Naive thymus-derived CD4-positive, alpha-beta T cell (primary cell): ENCODE measurements around the gene FLAD1. TPM values are rescaled to one million over a fixed set of nuclear protein-coding genes. Genes with fewer than 3 reads are reported as not detected.
"Not testable (repeated sequence)": the region's sequence is repeated elsewhere in the genome, so short reads cannot be mapped to it uniquely, and the experiment has no call there.

Experiments used
- ATAC-seq: fragments of 150-1000 bp; cut with Tn5 transposase; 2 replicates; pipeline ENCODE4 v1.10.0; 2021; ENCODE audit warnings: mild to moderate bottlenecking, moderate library complexity
- CTCF ChIA-PET: fragments of 350-600 bp; sonication (Branson Sonifier 250); formaldehyde crosslinking; loops from one replicate; lab custom pipeline; 2021; ENCODE audit warnings: antibody characterized with exemption; lab: Charles Lee
- POLR2A ChIA-PET: fragments of 350-600 bp; sonication (Branson Sonifier 250); formaldehyde crosslinking; loops from one replicate; lab custom pipeline; 2021; ENCODE audit warnings: antibody characterized with exemption, inconsistent platforms; lab: Charles Lee
- DNase-seq, 9 donors: peaks; one replicate each; pipeline versions ENCODE4 v3.0.0 to v3.0.0-alpha.2; 2020 to 2022; ENCODE audit warnings: mixed read lengths in 1 of 9
- H3K27ac ChIP-seq: one replicate; pipeline ENCODE4 v1.7.0; 2013; ENCODE audit warnings: mild to moderate bottlenecking, low read depth, low read length, moderate library complexity
- H3K27me3 ChIP-seq, 2 donors: one replicate each; pipeline ENCODE4 v1.7.0; 2013; ENCODE audit warnings: low read length in 2 of 2, mild to moderate bottlenecking in 2 of 2, moderate library complexity in 2 of 2; ENCODE audit not compliant: control insufficient read depth in 2 of 2, insufficient read depth in 2 of 2
- H3K36me3 ChIP-seq, 3 experiments: 1 replicate in 2 of 3; 2 replicates in 1 of 3; pipeline ENCODE4 v1.7.0; 2013; ENCODE audit warnings: low read length in 3 of 3, mild to moderate bottlenecking in 3 of 3, moderate library complexity in 1 of 3; ENCODE audit not compliant: insufficient read depth in 3 of 3, control insufficient read depth in 2 of 3
- H3K4me1 ChIP-seq, 2 donors: one replicate each; pipeline ENCODE4 v1.7.0; 2013; ENCODE audit warnings: low read length in 2 of 2, mild to moderate bottlenecking in 2 of 2, moderate library complexity in 1 of 2; ENCODE audit not compliant: control insufficient read depth in 2 of 2, insufficient read depth in 2 of 2
- H3K4me3 ChIP-seq: 2 replicates; pipeline ENCODE4 v1.7.0; 2013; ENCODE audit warnings: mild to moderate bottlenecking, low read length
- H3K9me3 ChIP-seq, 3 experiments: 1 replicate in 2 of 3; 2 replicates in 1 of 3; pipeline ENCODE4 v1.7.0; 2013; ENCODE audit warnings: low read length in 3 of 3; ENCODE audit not compliant: control insufficient read depth in 2 of 3
- H3K27ac Mint-ChIP-seq, 9 donors: one replicate each; pipeline ENCODE4 v1.8.0; 2020 to 2022; ENCODE audit warnings: mixed read lengths in 9 of 9, mild to moderate bottlenecking in 8 of 9, moderate library complexity in 5 of 9, inconsistent platforms in 2 of 9
- H3K27me3 Mint-ChIP-seq, 5 donors: one replicate each; pipeline ENCODE4 v1.8.0; 2021 to 2022; ENCODE audit warnings: mixed read lengths in 5 of 5, mild to moderate bottlenecking in 1 of 5
- H3K36me3 Mint-ChIP-seq, 5 donors: one replicate each; pipeline ENCODE4 v1.8.0; 2020 to 2022; ENCODE audit warnings: mixed read lengths in 5 of 5, mild to moderate bottlenecking in 3 of 5, inconsistent platforms in 1 of 5
- H3K4me1 Mint-ChIP-seq, 7 donors: one replicate each; pipeline ENCODE4 v1.8.0; 2020 to 2022; ENCODE audit warnings: mixed read lengths in 7 of 7, mild to moderate bottlenecking in 3 of 7, inconsistent platforms in 1 of 7
- H3K4me3 Mint-ChIP-seq, 10 donors: one replicate each; pipeline ENCODE4 v1.8.0; 2020 to 2022; ENCODE audit warnings: mild to moderate bottlenecking in 10 of 10, mixed read lengths in 10 of 10, moderate library complexity in 6 of 10, inconsistent platforms in 2 of 10
- H3K9me3 Mint-ChIP-seq, 11 donors: one replicate each; pipeline ENCODE4 v1.8.0; 2020 to 2022; ENCODE audit warnings: mixed read lengths in 11 of 11, mild to moderate bottlenecking in 4 of 11, inconsistent platforms in 1 of 11, moderate library complexity in 1 of 11
- intact Hi-C, 2 donors: fragments of 100-400 bp; cut with micrococcal nuclease; formaldehyde crosslinking; loops; one replicate each; pipeline ENCODE4 v1.15.1; 2023
- polyA plus RNA-seq, 2 donors: library from polyadenylated mRNA; unstranded; fragments of 300-500 nt; fragmentation: Illumina TruSeq; gene quantifications; one replicate each; pipeline ENCODE4 v1.2.3, GENCODE V29; 2021
- total RNA-seq, 6 experiments: library from RNA in 5 of 6; stranded (reverse) in 5 of 6; gene quantifications; 1 replicate in 5 of 6; 2 replicates in 1 of 6; pipeline ENCODE4 v1.2.3 and lab custom pipeline; 2021 to 2026

FLAD1 gene
- total and polyA plus RNA-seq, 7 experiments from 2014 or later = 24.4 to 50.2 (median 45.8) TPM

DNA sequence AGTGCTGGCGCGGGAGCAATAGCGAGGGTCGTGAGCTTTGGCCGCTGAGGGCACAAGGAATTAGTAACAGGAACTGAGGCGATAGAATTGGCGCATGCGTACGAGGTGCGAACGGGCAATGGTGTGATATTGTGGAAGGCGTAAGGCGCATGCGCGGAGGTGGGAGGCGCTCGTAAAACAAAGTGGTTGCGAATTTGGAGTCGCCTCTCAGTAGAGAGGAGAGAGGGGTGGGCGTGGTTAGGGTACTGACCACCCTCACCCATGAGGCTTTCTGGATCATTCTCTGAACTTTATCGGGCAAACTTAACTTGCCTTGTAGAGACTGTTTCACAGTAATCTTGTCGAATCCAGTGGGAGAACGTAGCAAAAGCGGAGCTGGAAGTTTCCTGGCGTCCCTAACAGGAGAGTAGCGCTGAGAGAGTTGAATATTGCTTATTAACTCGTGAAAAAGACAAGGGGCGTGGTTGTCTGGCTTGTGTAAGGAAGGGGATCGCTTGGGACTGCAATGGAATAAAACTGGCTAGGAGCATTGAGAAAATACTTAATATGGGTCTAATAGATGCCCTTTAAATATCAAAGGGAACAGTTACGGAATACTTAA is 8.2 kb upstream of the FLAD1 start:
- Mint-ChIP-seq H3K27ac (no peak overlapping the region), H3K9me3 (peaks cover 0 to 2% (median 0%) of the 10 kb centered on the region in 11 donors), H3K27me3 (no peaks in the 10 kb centered on the region), H3K4me3 (no peak overlapping the region), H3K36me3 (peaks cover 0 to 18% (median 0%) of the 10 kb centered on the region in 5 donors), H3K4me1 (peaks cover 21 to 36% (median 30%) of the 10 kb centered on the region in 7 donors)
- ChIA-PET CTCF (interaction anchor here (0.9 to 10.5 kb wide), 2 partner anchors 40 to 110 kb away, joined by 4 to 94 read pairs; no protein-coding TSS in a partner anchor), POLR2A (interaction anchor here (0.8 to 11.7 kb wide), 12 partner anchors 9 to 49 kb away, joined by 3 to 160 read pairs (median 6); partner anchors contain the start of genes FLAD1, PBXIP1, PMVK and PYGO2)
- Histone ChIP-seq H3K36me3 (peaks cover 0 to 13% (median 0%) of the 10 kb centered on the region in 3 experiments), H3K27ac (peak overlapping the region; percentile 94), H3K9me3 (no peaks in the 10 kb centered on the region), H3K27me3 (no peaks in the 10 kb centered on the region), H3K4me1 (peaks cover 28 to 35% of the 10 kb centered on the region in 2 donors), H3K4me3 (peak overlapping the region; percentile 82)
- DNase-seq (peak in 8 of 9 donors; percentile 91 to 98 (median 95)), ATAC-seq (peak; percentile 56)
- intact Hi-C loops = loop anchor here (1.0 to 10.0 kb wide), 14 partner anchors 8 to 417 kb away; partner anchors contain the start of genes ADAM15 (in 2 of the 2), FLAD1 (in 2 of the 2), PYGO2 (in 2 of the 2) and UBE2Q1 (in 2 of the 2)

DNA sequence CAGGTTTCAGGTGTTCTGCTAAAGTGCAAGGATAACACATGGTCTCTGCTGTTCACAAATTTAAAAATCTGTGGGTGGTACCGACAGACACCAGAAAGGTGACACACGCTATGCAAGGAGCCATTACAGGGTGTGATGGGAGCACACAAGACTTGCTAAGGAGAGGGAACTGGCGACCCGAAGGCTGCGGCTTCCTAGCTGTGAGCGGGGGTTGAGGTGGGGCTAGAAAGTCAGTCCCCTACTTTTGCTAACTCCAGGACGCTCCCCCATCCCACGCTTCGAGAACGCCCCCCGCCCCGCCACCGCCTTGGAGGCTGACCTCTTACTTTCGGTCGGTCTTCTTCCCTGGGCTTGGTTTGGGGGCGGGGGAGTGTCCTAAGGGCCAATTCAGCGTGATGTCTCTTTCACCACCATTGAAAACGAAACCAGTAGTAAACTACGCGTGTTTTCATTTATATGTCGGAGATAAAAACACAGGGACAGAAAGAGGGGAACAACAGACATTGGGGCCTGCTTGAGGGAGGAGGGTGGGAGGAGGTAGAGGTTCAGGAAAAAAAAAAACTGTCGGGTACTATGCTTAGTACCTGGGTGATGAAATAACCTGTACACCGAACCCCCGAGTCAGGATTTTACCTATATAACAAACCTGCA is 7.6 kb upstream of the FLAD1 start:
- Histone ChIP-seq H3K27me3 (no peaks in the 10 kb centered on the region), H3K9me3 (no peaks in the 10 kb centered on the region), H3K36me3 (peaks cover 0 to 10% (median 0%) of the 10 kb centered on the region in 3 experiments), H3K4me1 (peaks cover 28 to 33% of the 10 kb centered on the region in 2 donors), H3K4me3 (peak overlapping the region; percentile 82), H3K27ac (peak overlapping the region; percentile 94)
- CTCF ChIA-PET = interaction anchor here (0.8 to 10.5 kb wide), 5 partner anchors 18 to 39 kb away, joined by 3 to 94 read pairs (median 3); partner anchors contain the start of gene LENEP
- no peak overlapping the region for H3K4me3 Mint-ChIP-seq
- ATAC-seq (no peak), DNase-seq (peak in 7 of 9 donors; percentile 23 to 75 (median 41))
- H3K27ac Mint-ChIP-seq = no peak overlapping the region
- peaks cover 0 to 20% (median 0%) of the 10 kb centered on the region in 5 donors for H3K36me3 Mint-ChIP-seq
- H3K9me3 Mint-ChIP-seq = peaks cover 0 to 2% (median 0%) of the 10 kb centered on the region in 11 donors
- intact Hi-C loops = loop anchor here (1.0 to 10.0 kb wide), 3 partner anchors 42 to 367 kb away; partner anchors contain the start of genes ADAR (in 1 of the 2) and RUSC1 (in 1 of the 2)
- POLR2A ChIA-PET = interaction anchor here (0.6 to 11.7 kb wide), 10 partner anchors 8 to 44 kb away, joined by 3 to 160 read pairs (median 7); partner anchors contain the start of genes FLAD1, PBXIP1, PMVK and PYGO2
- H3K27me3 Mint-ChIP-seq = no peaks in the 10 kb centered on the region
- peaks cover 21 to 36% (median 30%) of the 10 kb centered on the region in 7 donors for H3K4me1 Mint-ChIP-seq

DNA sequence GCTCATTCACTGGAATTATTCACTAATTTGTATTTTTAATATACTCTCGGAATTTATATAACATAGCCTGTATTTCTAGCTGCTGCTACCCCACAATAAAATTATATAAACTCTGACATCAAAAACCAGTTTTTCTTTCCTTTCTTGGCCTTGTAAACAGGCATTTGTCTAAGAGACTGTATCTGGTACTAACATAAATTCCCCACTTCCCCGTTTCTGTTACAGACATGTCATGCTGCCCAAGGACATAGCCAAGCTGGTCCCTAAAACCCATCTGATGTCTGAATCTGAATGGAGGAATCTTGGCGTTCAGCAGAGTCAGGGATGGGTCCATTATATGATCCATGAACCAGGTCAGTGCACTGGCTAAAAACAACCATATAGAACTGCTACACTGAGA is 5.4 kb upstream of the FLAD1 start:
- POLR2A ChIA-PET = interaction anchor here (0.7 to 11.7 kb wide), 3 partner anchors 17 to 64 kb away, joined by 3 to 160 read pairs (median 37); partner anchors contain the start of genes PBXIP1 and PYGO2
- H3K9me3 Mint-ChIP-seq, DNase-seq, H3K27ac ChIP-seq, H3K36me3 ChIP-seq, H3K27me3 ChIP-seq, H3K27me3 Mint-ChIP-seq, H3K9me3 ChIP-seq, H3K4me3 ChIP-seq, ATAC-seq: not testable (repeated sequence)
- Mint-ChIP-seq H3K4me1 (peaks cover 3 to 23% (median 10%) of the 10 kb centered on the region in 7 donors), H3K27ac (peak overlapping the region in 3 of 9 donors; percentile 32 to 75 (median 63)), H3K36me3 (peaks cover 0 to 12% (median 0%) of the 10 kb centered on the region in 5 donors), H3K4me3 (peak overlapping the region in 1 of 10 donors; percentile 43)
- H3K4me1 ChIP-seq = peaks cover 20 to 21% of the 10 kb centered on the region in 2 donors
- CTCF ChIA-PET = interaction anchor here (0.6 to 10.5 kb wide), 2 partner anchors 37 to 267 kb away, joined by 3 to 94 read pairs; no protein-coding TSS in a partner anchor
- intact Hi-C loops = loop anchor here in 1 of 2 donors (10.0 kb wide), 1 partner anchor 347 kb away; the partner anchor contains the start of gene RUSC1

DNA sequence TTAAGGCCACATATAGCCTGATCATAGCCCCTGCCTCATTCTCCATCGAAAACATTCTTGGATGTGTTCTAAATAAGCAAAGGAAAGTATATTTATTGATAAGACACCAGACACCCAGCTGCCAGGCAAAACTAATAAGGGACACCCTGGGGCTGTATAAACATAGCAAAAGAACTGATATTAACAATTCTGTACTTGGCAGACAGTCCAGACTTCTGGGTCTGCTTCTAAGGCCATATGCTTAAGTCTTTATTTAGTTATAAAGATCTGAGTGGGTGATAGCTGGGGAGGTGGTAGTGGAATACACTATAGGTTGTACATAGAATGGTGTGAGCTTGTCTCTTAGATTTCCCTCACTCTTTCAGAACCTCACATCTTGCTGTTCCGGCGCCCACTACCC is 4.8 kb upstream of the FLAD1 start:
- H3K27me3 ChIP-seq = no peaks in the 10 kb centered on the region
- no peaks in the 10 kb centered on the region for H3K9me3 ChIP-seq
- peaks cover 15 to 18% of the 10 kb centered on the region in 2 donors for H3K4me1 ChIP-seq
- no peaks in the 10 kb centered on the region for H3K36me3 ChIP-seq
- Mint-ChIP-seq H3K27me3 (no peaks in the 10 kb centered on the region), H3K4me3 (no peak overlapping the region), H3K4me1 (peaks cover 0 to 20% (median 6%) of the 10 kb centered on the region in 7 donors), H3K27ac (peak overlapping the region in 1 of 9 donors; percentile 47), H3K36me3 (peaks cover 0 to 12% (median 0%) of the 10 kb centered on the region in 5 donors), H3K9me3 (no peaks in the 10 kb centered on the region)
- no peak overlapping the region for H3K4me3 ChIP-seq
- intact Hi-C loops = loop anchor here in 1 of 2 donors (10.0 kb wide), 1 partner anchor 346 kb away; the partner anchor contains the start of gene RUSC1
- DNase-seq (no peak), ATAC-seq (no peak)
- POLR2A ChIA-PET = interaction anchor here (0.7 to 11.7 kb wide), 3 partner anchors 18 to 63 kb away, joined by 3 to 160 read pairs (median 37); partner anchors contain the start of genes PBXIP1 and PYGO2
- CTCF ChIA-PET = interaction anchor here (0.7 to 10.5 kb wide), 4 partner anchors 14 to 650 kb away, joined by 3 to 94 read pairs (median 4); partner anchors contain the start of gene LENEP
- no peak overlapping the region for H3K27ac ChIP-seq

DNA sequence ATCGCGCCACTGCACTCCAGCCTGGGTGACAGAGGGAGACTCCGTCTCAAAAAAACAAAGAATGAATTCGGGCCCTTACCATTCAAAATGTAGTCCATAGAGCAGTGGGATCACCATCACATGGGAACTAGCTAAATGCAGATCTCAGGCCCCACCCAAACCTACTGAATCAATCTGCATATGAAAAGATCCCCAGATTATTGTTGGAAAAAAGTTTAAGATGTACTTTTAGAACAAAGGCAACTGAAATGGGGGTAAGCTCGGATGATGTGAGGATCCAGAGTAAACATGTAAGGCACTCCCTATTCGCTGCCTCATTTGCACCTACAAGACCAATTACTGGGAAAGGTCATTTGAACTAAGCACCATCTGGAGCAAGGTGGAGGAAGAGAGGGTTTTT is 803 bp upstream of the FLAD1 start:
- Histone ChIP-seq H3K4me1 (peaks cover 12 to 13% of the 10 kb centered on the region in 2 donors), H3K9me3 (no peaks in the 10 kb centered on the region), H3K36me3 (peaks cover 0 to 6% (median 0%) of the 10 kb centered on the region in 3 experiments), H3K4me3 (peak overlapping the region; percentile 64), H3K27me3 (no peaks in the 10 kb centered on the region), H3K27ac (peak overlapping the region; percentile 73)
- DNase-seq (no peak), ATAC-seq (no peak)
- H3K36me3 Mint-ChIP-seq = peaks cover 0 to 13% (median 0%) of the 10 kb centered on the region in 5 donors
- H3K27ac Mint-ChIP-seq = peak overlapping the region in 1 of 9 donors; percentile 41
- CTCF ChIA-PET = interaction anchor here (1.0 to 3.1 kb wide), 7 partner anchors 12 to 79 kb away, joined by 4 to 18 read pairs (median 5); partner anchors contain the start of gene SHC1
- no peaks in the 10 kb centered on the region for H3K27me3 Mint-ChIP-seq
- POLR2A ChIA-PET = interaction anchor here (0.6 to 3.6 kb wide), 15 partner anchors 12 to 539 kb away, joined by 3 to 30 read pairs (median 9); partner anchors contain the start of genes ADAM15, KRTCAP2, LENEP and PBXIP1
- no peak overlapping the region for H3K4me3 Mint-ChIP-seq
- intact Hi-C loops = loop anchor here (2.0 to 5.0 kb wide), 2 partner anchors 34 to 765 kb away; no protein-coding TSS in a partner anchor
- H3K9me3 Mint-ChIP-seq = no peaks in the 10 kb centered on the region
- peaks cover 0 to 30% (median 5%) of the 10 kb centered on the region in 7 donors for H3K4me1 Mint-ChIP-seq
